ELF-1 (cell line): ENCODE measurements around the gene RALGDS.

Source experiments
- DNase-seq: peaks from one replicate; pipeline ENCODE4 v3.0.0-alpha.2; 2016; ENCODE audit warnings: low read depth, low spot score

RALGDS gene

DNA sequence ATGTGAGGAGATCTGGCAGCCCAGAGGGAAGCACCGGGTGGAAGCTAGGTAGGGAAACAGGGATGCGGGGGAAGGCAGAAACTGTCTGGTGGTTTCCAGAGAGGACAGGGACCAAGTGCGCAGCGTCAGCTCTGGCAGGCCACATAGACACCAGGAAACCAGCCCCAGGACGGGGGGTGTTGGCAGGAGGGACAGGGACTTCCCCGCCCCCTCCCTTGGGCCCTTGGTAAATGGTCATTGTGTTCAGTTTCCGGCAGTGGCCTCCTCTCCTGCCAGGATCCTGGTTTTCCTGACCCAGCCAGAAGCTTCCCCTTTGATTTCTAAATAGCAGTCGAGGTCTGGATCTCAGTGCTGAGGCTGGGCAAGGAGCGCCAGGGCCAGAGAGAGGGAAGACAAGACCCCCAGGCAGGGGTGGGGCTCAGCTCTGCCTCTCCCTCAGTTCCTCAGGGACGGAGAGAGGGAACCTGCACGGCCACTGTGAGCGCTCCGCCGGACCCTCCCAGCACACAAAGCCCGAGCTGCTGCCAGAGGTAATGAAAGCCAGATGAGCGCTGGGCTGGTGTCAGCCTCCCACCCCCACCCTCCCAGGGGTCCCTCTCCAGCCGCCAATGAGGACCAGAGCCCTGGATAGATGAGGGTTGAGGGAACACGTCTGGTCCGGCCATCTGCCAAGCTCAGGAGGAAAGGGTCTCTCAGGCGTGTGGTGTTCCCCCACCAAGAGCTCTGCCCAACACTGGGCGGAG is 1.8 kb downstream of the RALGDS start:
- peak; percentile 85 for DNase-seq

- DNase-seq: no peak
Measured at GRCh38 chr9:133118568-133118967, 2.5 kb downstream of the RALGDS start.

- DNase-seq: no peak
Measured at GRCh38 chr9:133118179-133118520, 2.9 kb downstream of the RALGDS start.

- DNase-seq: no peak
Measured at GRCh38 chr9:133117271-133118178, 3.5 kb downstream of the RALGDS start.

DNA sequence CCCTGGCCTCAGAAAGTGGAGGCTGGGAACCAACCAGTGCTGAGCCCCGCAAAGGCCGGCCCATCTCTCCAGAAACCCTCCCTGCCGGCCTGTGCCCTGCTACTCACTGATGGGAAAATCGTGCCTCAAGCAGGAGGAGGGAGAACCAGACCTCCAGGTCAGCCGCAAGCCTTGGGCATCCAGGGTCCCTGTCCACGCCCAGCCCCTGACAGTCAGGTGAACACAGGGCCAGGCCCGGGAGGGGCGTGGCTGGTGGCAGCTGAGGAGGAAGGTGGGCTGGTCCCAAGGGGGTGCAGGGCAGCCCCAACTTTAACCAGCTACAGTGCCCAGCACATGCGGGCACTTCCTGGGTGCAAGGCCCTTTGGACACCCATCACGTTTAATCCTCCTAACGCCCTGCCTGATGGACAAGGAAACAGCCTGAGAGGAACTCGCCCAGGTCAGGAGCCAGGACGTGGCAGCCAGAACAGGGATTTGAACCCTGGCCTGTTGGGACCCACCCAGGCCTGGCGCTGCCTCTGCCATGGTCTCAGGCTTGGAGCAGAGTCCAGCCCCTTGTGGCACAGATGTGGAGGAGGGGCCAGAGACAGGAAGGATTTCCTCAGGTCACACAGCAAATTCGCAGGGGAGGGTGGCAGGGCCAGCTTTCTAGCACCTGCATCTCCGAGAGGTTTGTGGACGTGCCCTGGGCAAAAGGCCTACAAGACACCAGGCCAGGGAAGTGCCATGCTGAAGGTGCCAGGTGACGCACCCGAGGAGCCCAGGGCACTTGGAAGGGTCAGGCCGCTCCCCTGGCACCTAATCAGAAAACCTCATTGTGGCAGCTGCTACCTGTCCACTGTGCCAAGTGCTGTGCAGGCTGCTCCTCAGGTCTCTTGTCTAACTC is 4.5 kb downstream of the RALGDS start:
- DNase-seq: no peak

GRCh38 chr9:133115604-133116345 is 5.3 kb downstream of the RALGDS start:
- DNase-seq: no peak

GRCh38 chr9:133114886-133115603 is 6.0 kb downstream of the RALGDS start:
- no peak for DNase-seq

DNA sequence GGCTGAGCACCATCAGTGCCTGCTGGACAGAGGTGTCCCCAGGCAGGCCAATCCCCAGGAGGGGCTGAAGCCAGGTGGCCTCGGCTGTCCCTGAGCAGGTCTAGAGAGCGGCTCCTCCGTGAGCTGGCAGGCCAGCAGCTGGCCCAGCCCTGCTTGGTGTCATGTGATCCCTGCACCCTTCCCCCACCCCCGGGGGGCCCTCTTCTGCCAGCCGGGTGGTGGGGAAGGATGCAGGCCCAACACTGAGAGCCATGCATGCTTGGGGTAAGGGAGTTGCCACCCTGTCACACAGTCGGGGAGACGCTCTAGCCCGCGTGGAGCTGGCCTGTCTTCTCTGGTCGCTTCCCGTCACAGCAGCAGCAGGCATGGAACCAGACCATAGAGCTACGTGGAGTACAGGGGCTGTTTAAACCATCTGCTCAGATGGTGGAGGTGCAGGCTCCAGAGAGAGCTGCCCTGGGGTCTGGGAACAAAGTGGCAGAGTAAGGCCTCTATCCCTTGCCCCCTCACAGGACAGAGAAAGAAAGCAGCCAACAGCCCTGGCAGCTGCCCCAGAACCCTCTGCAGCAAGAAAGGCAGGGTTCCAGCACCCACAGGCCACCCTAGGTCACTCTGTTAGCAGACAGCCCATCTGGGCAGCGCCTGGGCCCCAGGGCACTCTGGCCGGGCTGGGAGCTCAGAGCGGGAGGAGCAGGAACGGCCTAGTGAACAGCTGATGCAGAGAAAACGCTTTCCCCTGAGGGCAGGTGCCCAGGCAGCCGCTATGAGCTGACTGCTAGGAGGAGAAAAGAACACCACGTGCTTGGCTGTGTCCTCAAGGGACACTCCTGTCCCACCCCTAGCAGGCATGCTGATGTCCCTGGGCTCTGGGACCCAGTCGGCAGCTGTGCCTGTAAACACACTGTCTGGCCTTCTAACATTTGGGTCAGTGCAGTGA is 6.8 kb downstream of the RALGDS start:
- DNase-seq: peak; percentile 89

DNA sequence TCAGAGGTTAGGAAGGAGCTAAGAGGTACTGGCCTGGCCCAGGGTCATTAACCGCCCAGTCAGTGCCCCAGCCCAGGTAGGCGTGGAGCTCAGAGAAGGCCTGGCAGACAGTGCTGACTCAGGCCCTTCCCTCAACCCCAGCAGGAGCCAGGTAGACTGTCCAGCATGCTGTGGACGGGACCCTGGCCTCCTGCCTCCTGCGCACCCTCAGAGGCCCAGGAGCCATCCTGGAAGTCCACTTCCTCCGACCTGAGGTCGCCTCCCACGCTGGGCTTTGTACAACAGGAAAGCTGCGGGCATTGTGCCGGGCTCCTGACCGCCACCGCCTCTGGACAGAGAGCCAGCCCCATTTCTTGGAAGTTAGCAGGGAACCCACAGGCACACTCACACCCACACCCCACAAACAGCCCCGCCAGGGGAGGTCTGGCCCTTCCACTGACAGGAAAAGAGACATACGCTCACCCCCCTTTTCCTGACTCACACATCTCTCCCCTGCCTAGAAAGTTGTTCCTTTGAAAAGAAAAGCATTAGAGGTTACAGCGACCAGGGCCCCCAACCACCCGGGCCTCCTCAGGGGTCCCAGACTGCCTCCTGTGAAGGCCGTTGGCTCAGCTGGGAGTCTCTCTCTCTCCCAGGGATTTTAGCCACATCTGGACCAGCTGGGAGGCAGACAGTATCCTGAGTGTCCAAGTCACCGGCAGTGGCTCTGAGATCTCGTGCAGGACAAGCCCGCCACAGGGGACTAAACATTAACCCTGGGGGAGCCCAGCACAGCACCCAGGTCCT is 7.7 kb downstream of the RALGDS start:
- DNase-seq: no peak

DNA sequence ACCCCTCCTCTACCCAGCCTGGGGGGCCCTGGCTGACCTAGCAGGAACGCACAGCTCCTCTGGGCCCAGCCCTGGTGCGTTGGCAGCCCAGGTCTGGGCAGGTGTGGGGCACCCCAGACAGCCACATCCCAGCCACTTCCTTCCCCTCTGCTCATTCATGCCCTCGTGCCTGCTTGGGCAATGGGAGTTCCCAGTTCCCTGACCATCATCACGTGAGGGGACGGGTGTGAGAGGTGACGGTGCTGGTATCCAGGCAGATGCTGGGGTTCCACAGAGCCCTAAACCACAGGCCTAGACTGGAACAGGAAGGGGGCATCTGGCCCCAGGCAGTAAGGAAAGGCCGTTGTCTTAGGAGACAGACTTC is 8.4 kb downstream of the RALGDS start:
- no peak for DNase-seq

GRCh38 chr9:133111808-133112662 is 9.0 kb downstream of the RALGDS start:
- DNase-seq: no peak

GRCh38 chr9:133109931-133110650 is 10.9 kb downstream of the RALGDS start:
- DNase-seq: no peak

GRCh38 chr9:133108794-133109641 is 12.0 kb downstream of the RALGDS start:
- no peak for DNase-seq

- DNase-seq: no peak
Measured at GRCh38 chr9:133107961-133108793, 12.9 kb downstream of the RALGDS start.

DNA sequence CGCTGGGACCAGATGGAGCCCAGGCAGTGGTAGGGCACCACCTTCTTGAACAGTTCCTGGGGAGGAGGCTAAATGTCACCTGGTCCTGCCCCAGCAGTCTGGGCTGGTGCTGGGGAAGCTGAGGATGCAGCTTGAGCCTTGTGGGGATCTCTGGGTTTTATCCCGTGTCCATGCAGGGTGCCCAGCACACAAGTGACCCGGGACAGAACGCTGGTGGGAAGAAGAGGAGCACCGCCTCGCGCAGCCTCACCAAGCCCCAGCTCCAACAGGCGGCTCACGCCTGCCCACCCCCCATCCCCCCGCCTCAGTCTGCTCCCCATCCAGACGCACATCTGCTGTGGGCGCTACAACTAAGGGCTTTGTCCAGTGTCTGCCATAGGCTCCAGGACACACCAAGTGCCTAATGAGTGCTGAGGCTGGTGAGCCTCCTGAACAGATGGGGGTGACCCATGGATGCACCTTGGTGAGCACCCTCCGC is 13.8 kb downstream of the RALGDS start:
- no peak for DNase-seq
